WTC11 (cell line): ENCODE measurements around the gene ITIH2.

Source experiments
- CREB1 ChIP-seq: sonication (generic); formaldehyde crosslinking; IDR thresholded peaks from 2 replicates; pipeline ENCODE4 v1.8.0; 2023; ENCODE audit warnings: mild to moderate bottlenecking, missing genetic modification reagents
- E2F4 ChIP-seq: sonication (generic); formaldehyde crosslinking; IDR thresholded peaks from 2 replicates; pipeline ENCODE4 v1.8.1; 2022; ENCODE audit warnings: low read depth, mild to moderate bottlenecking, moderate library complexity, missing genetic modification reagents, borderline replicate concordance
- JUN ChIP-seq: sonication (generic); formaldehyde crosslinking; IDR thresholded peaks from 2 replicates; pipeline ENCODE4 v1.8.0; 2023; ENCODE audit warnings: mild to moderate bottlenecking, missing genetic modification reagents
- MXD4 ChIP-seq: fragments of 250-450 bp; sonication (Bioruptor Pico); IDR thresholded peaks from 2 replicates; pipeline ENCODE4 v1.8.0; 2021; ENCODE audit warnings: mild to moderate bottlenecking, moderate library complexity, borderline replicate concordance
- NR1H2 ChIP-seq: sonication (generic); formaldehyde crosslinking; IDR thresholded peaks from 2 replicates; pipeline ENCODE4 v1.9.0; 2021; ENCODE audit warnings: mild to moderate bottlenecking, moderate library complexity, missing genetic modification reagents
- PREB ChIP-seq: sonication (generic); formaldehyde crosslinking; IDR thresholded peaks from 2 replicates; pipeline ENCODE4 v1.8.1; 2022; ENCODE audit warnings: mild to moderate bottlenecking, missing genetic modification reagents, moderate library complexity, borderline replicate concordance
- ZNF121 ChIP-seq: sonication (generic); formaldehyde crosslinking; IDR thresholded peaks from 2 replicates; pipeline ENCODE4 v1.8.0; 2023; ENCODE audit warnings: missing genetic modification reagents
- ZNF512 ChIP-seq: sonication (generic); formaldehyde crosslinking; IDR thresholded peaks from 2 replicates; pipeline ENCODE4 v1.8.1; 2022; ENCODE audit warnings: missing genetic modification reagents, borderline replicate concordance

- TF ChIP-seq JUN (CRISPR knock-in tag) (no peak), PREB (CRISPR knock-in tag) (no peak), E2F4 (CRISPR knock-in tag) (no peak), ZNF512 (CRISPR knock-in tag) (no peak), NR1H2 (CRISPR knock-in tag) (no peak), MXD4 (CRISPR knock-in tag) (no peak), CREB1 (CRISPR knock-in tag) (no peak), ZNF121 (CRISPR knock-in tag) (no peak)
These were observed 5.7 kb downstream of the ITIH2 start for GRCh38 chr10:7708832-7709231.
